Measurements from ENCODE around the gene OBP2B.
"Not testable (repeated sequence)": the region's sequence is repeated elsewhere in the genome, so short reads cannot be mapped to it uniquely, and the experiment has no call there.

The OBP2B gene

GRCh38 chr9:133208880-133209300, at the start of gene OBP2B:
TSS of gene OBP2B (minus strand) at chr9:133209250. CDS start at chr9:133209199, 51 bp downstream.
- not testable (repeated sequence) for DNase-seq (ENCODE audit: low spot score)

GRCh38 chr9:133258061-133259015, 49.3 kb upstream of the OBP2B start:
- no peak for DNase-seq (ENCODE audit: low spot score)

- no peak for DNase-seq (ENCODE audit: low spot score)
These were observed 48.5 kb upstream of the OBP2B start for GRCh38 chr9:133257465-133257956.

GRCh38 chr9:133256686-133257091, 47.6 kb upstream of the OBP2B start:
- no peak for DNase-seq (ENCODE audit: low spot score)

GRCh38 chr9:133256136-133256461, 47.0 kb upstream of the OBP2B start:
- DNase-seq (ENCODE audit: low spot score) = no peak

GRCh38 chr9:133255371-133256135, 46.5 kb upstream of the OBP2B start:
- peak; percentile 11 for DNase-seq (ENCODE audit: low spot score)

GRCh38 chr9:133254471-133254870, 45.4 kb upstream of the OBP2B start:
- no peak for DNase-seq (ENCODE audit: low spot score)

- no peak for DNase-seq (ENCODE audit: low spot score)
These were observed 44.2 kb upstream of the OBP2B start for GRCh38 chr9:133253268-133253667.

- DNase-seq (ENCODE audit: low spot score) = peak; percentile 24
These were observed 43.4 kb upstream of the OBP2B start for GRCh38 chr9:133252301-133253020.

GRCh38 chr9:133251773-133252172, 42.7 kb upstream of the OBP2B start:
- DNase-seq (ENCODE audit: low spot score) = no peak

- not testable (repeated sequence) for DNase-seq (ENCODE audit: low spot score)
These were observed 42.2 kb upstream of the OBP2B start for GRCh38 chr9:133251221-133251620.

- no peak for DNase-seq (ENCODE audit: low spot score)
These were observed 41.7 kb upstream of the OBP2B start for GRCh38 chr9:133250741-133251170.

- no peak for DNase-seq (ENCODE audit: low spot score)
These were observed 40.3 kb upstream of the OBP2B start for GRCh38 chr9:133249337-133249736.

GRCh38 chr9:133248726-133249295, 39.8 kb upstream of the OBP2B start:
- DNase-seq (ENCODE audit: low spot score) = peak; percentile 15

GRCh38 chr9:133247632-133248031, 38.6 kb upstream of the OBP2B start:
- DNase-seq (ENCODE audit: low spot score) = no peak

- no peak for DNase-seq (ENCODE audit: low spot score)
These were observed 37.9 kb upstream of the OBP2B start for GRCh38 chr9:133246991-133247390.

- no peak for DNase-seq (ENCODE audit: low spot score)
These were observed 37.5 kb upstream of the OBP2B start for GRCh38 chr9:133246562-133246961.

GRCh38 chr9:133242991-133243390, 33.9 kb upstream of the OBP2B start:
- DNase-seq (ENCODE audit: low spot score) = no peak

- no peak for DNase-seq (ENCODE audit: low spot score)
These were observed 33.2 kb upstream of the OBP2B start for GRCh38 chr9:133242241-133242640.

GRCh38 chr9:133239533-133240090, 30.6 kb upstream of the OBP2B start:
- no peak for DNase-seq (ENCODE audit: low spot score)

- DNase-seq (ENCODE audit: low spot score) = peak; percentile 80
These were observed 29.9 kb upstream of the OBP2B start for GRCh38 chr9:133238851-133239532.

All from D341Med (cell line).